Tibial nerve (tissue), 4 donors: ENCODE data around the gene PSMB3. TPM values are rescaled to one million over a fixed set of nuclear protein-coding genes. Genes with fewer than 3 reads are reported as not detected.
"Not testable (repeated sequence)": the region's sequence is repeated elsewhere in the genome, so short reads cannot be mapped to it uniquely, and the experiment has no call there.

Experiments used
- DNase-seq, 2 donors: peaks; one replicate each; pipeline ENCODE4 v3.0.0-alpha.2; 2019; ENCODE audit warnings: low spot score in 2 of 2
- H3K27ac ChIP-seq, 4 donors: fragments of 200-600 bp; sonication (generic) in 3 of 4; one replicate each; pipeline ENCODE4 v1.5.1; 2017 to 2019; ENCODE audit warnings: mild to moderate bottlenecking in 1 of 4
- H3K27me3 ChIP-seq, 2 donors: fragments of 200-600 bp; sonication (generic) in 1 of 2; one replicate each; pipeline versions ENCODE4 v1.5.1 to v1.6.0; 2017 to 2019
- H3K36me3 ChIP-seq, 3 donors: fragments of 200-600 bp; sonication (generic); one replicate each; pipeline ENCODE4 v1.5.1; 2018 to 2019
- H3K4me1 ChIP-seq, 4 donors: fragments of 200-600 bp; sonication (generic) in 3 of 4; one replicate each; pipeline ENCODE4 v1.5.1; 2017 to 2019
- H3K4me3 ChIP-seq, 4 donors: fragments of 200-600 bp; sonication (generic) in 3 of 4; one replicate each; pipeline ENCODE4 v1.5.1; 2017 to 2019; ENCODE audit warnings: mild to moderate bottlenecking in 1 of 4, moderate library complexity in 1 of 4
- H3K9me3 ChIP-seq, 4 donors: fragments of 200-600 bp; sonication (generic) in 3 of 4; one replicate each; pipeline ENCODE4 v1.5.1; 2017 to 2019
- CTCF ChIP-seq, 5 experiments: fragments of 200-600 bp in 3 of 5; fragments of 450-650 bp in 2 of 5; sonication (generic) in 3 of 5; IDR thresholded peaks; one replicate each; pipeline ENCODE4 v1.5.1; 2016 to 2019; ENCODE audit warnings: antibody characterized with exemption in 5 of 5, mild to moderate bottlenecking in 3 of 5, moderate library complexity in 2 of 5
- EP300 ChIP-seq, 2 donors: sonication (generic); formaldehyde crosslinking; IDR thresholded peaks; one replicate each; pipeline ENCODE4 v1.6.1; 2017; ENCODE audit warnings: antibody characterized with exemption in 2 of 2, mild to moderate bottlenecking in 1 of 2
- POLR2A ChIP-seq, 2 donors: fragments of 450-650 bp; IDR thresholded peaks; one replicate each; pipeline ENCODE4 v1.6.1; 2017; ENCODE audit warnings: antibody characterized with exemption in 2 of 2, mild to moderate bottlenecking in 2 of 2, moderate library complexity in 2 of 2
- WGBS, 2 donors: methylation state at CpG; one replicate each; pipeline ENCODE4 v1.1.5; 2018; 5-methylcytosine and 5-hydroxymethylcytosine counted together
- total RNA-seq, 4 donors: library from RNA; depleted of rRNA; stranded (reverse); fragments of >200 nt; gene quantifications; one replicate each; pipeline ENCODE4 v1.1.0, GENCODE V29; 2016

The PSMB3 gene
- total RNA-seq, 4 donors from 2014 or later = 88.8 to 146 (median 141) TPM

GRCh38 chr17:38789185-38789584, 36.6 kb downstream of the PSMB3 start:
- no peak overlapping the region for H3K27ac ChIP-seq
- WGBS, 2 donors = 0 to 5% methylated on average over 1 of the region's 1 CpG
- no peak for TF ChIP-seq POLR2A (IDR thresholded peaks at IDR 0.05)
- no peak for TF ChIP-seq EP300 (IDR thresholded peaks at IDR 0.05)
- no peak for TF ChIP-seq CTCF (IDR thresholded peaks at IDR 0.05)
- no peaks in the 10 kb centered on the region for H3K27me3 ChIP-seq
- no peak for DNase-seq
- no peaks in the 10 kb centered on the region for H3K9me3 ChIP-seq
- H3K36me3 ChIP-seq = peaks cover 4 to 38% (median 13%) of the 10 kb centered on the region in 3 donors
- peaks cover 0 to 38% (median 0%) of the 10 kb centered on the region in 4 donors for H3K4me1 ChIP-seq
- H3K4me3 ChIP-seq = no peak overlapping the region

GRCh38 chr17:38790148-38790707, 37.7 kb downstream of the PSMB3 start:
- not testable (repeated sequence) for H3K27me3 ChIP-seq, H3K9me3 ChIP-seq, H3K4me3 ChIP-seq, DNase-seq, H3K27ac ChIP-seq
- WGBS, 2 donors = 63 to 69% methylated on average over 13 of the region's 13 CpGs
- TF ChIP-seq EP300 (IDR thresholded peaks at IDR 0.05) = peak in 1 of 2 donors; percentile 15
- Histone ChIP-seq H3K36me3 (peaks cover 4 to 28% (median 8%) of the 10 kb centered on the region in 3 donors), H3K4me1 (peaks cover 0 to 39% (median 0%) of the 10 kb centered on the region in 4 donors)

- 86 to 88% methylated on average over 5 of the region's 5 CpGs for WGBS, 2 donors
- H3K36me3 ChIP-seq = peaks cover 0 to 23% (median 4%) of the 10 kb centered on the region in 3 donors
- no peaks in the 10 kb centered on the region for H3K9me3 ChIP-seq
- H3K4me1 ChIP-seq = peaks cover 0 to 49% (median under 1%) of the 10 kb centered on the region in 4 donors
- no peaks in the 10 kb centered on the region for H3K27me3 ChIP-seq
- no peak overlapping the region for H3K4me3 ChIP-seq
- no peak for DNase-seq
- no peak overlapping the region for H3K27ac ChIP-seq
- TF ChIP-seq EP300 (IDR thresholded peaks at IDR 0.05) (no peak), POLR2A (IDR thresholded peaks at IDR 0.05) (no peak), CTCF (IDR thresholded peaks at IDR 0.05) (no peak)
Observed at GRCh38 chr17:38791162-38791561, 38.6 kb downstream of the PSMB3 start.

GRCh38 chr17:38794221-38794620, 41.7 kb downstream of the PSMB3 start:
- H3K4me3 ChIP-seq = no peak overlapping the region
- TF ChIP-seq CTCF (IDR thresholded peaks at IDR 0.05) (no peak), POLR2A (IDR thresholded peaks at IDR 0.05) (no peak)
- peaks cover 0 to 63% (median 23%) of the 10 kb centered on the region in 4 donors for H3K4me1 ChIP-seq
- H3K36me3 ChIP-seq = peaks cover 0 to 13% (median 0%) of the 10 kb centered on the region in 3 donors
- H3K9me3 ChIP-seq = no peaks in the 10 kb centered on the region
- H3K27ac ChIP-seq = no peak overlapping the region
- H3K27me3 ChIP-seq = no peaks in the 10 kb centered on the region
- WGBS, 2 donors = 69 to 76% methylated on average over 5 of the region's 5 CpGs
- no peak for DNase-seq

- Histone ChIP-seq H3K27me3 (no peaks in the 10 kb centered on the region), H3K36me3 (peaks cover 0 to 21% (median 0%) of the 10 kb centered on the region in 3 donors), H3K4me1 (peaks cover 0 to 52% (median 23%) of the 10 kb centered on the region in 4 donors), H3K4me3 (no peak overlapping the region), H3K9me3 (no peaks in the 10 kb centered on the region), H3K27ac (peak overlapping the region in 2 of 4 donors; percentile 99)
- WGBS, 2 donors = 50% methylated on average over 5 of the region's 5 CpGs
- TF ChIP-seq EP300 (IDR thresholded peaks at IDR 0.05) = no peak
- no peak for TF ChIP-seq CTCF (IDR thresholded peaks at IDR 0.05)
- TF ChIP-seq POLR2A (IDR thresholded peaks at IDR 0.05) = no peak
- no peak for DNase-seq
Observed at GRCh38 chr17:38796451-38797157, 44.1 kb downstream of the PSMB3 start.
